DND-41 (cell line): ENCODE measurements around the gene MYO1D.
A peak's percentile ranks its signal among the peaks of the same experiment; 100 is the strongest.

Source experiments
- ATAC-seq: fragments of 200-7000 bp; cut with Tn5 transposase; 3 replicates; pipeline ENCODE4 v1.9.1; 2021; ENCODE audit warnings: low read depth; ENCODE audit not compliant: insufficient read depth
- DNase-seq: peaks from one replicate; pipeline ENCODE4 v3.0.0-alpha.2; 2020
- H2AFZ ChIP-seq: 2 replicates; pipeline ENCODE4 v1.6.0; 2012; ENCODE audit warnings: low read depth, low read length
- H3K27ac ChIP-seq: 2 replicates; pipeline ENCODE4 v1.5.1; 2012; ENCODE audit warnings: low read length, inconsistent platforms
- H3K27me3 ChIP-seq: fragments of 200-600 bp; sonication (generic); 2 replicates; pipeline ENCODE4 v1.6.0; 2012; ENCODE audit warnings: low read length, mild to moderate bottlenecking, inconsistent platforms; ENCODE audit not compliant: insufficient read depth, poor library complexity
- H3K36me3 ChIP-seq: 2 replicates; pipeline ENCODE4 v1.5.1; 2012; ENCODE audit warnings: low read length, inconsistent platforms; ENCODE audit not compliant: insufficient read depth
- H3K4me1 ChIP-seq: 2 replicates; pipeline ENCODE4 v1.5.1; 2012; ENCODE audit warnings: mild to moderate bottlenecking, low read length; ENCODE audit not compliant: insufficient read depth
- H3K4me2 ChIP-seq: 2 replicates; pipeline ENCODE4 v1.6.0; 2012; ENCODE audit warnings: mild to moderate bottlenecking, moderate library complexity, low read length, inconsistent platforms; ENCODE audit not compliant: insufficient read depth
- H3K4me3 ChIP-seq, 2 experiments: fragments of 200-600 bp in 1 of 2; shearing (Covaris generic) in 1 of 2; 2 replicates each; pipeline ENCODE4 v1.5.1; 2012 to 2016; ENCODE audit warnings: inconsistent platforms in 2 of 2, low read length in 2 of 2, mild to moderate bottlenecking in 2 of 2, low read depth in 1 of 2, moderate library complexity in 1 of 2
- H3K79me2 ChIP-seq: 2 replicates; pipeline ENCODE4 v1.6.0; 2012; ENCODE audit warnings: low read length, inconsistent platforms; ENCODE audit not compliant: insufficient read depth
- H3K9ac ChIP-seq: 2 replicates; pipeline ENCODE4 v1.6.0; 2012; ENCODE audit warnings: low read depth, mild to moderate bottlenecking, inconsistent platforms, low read length, moderate library complexity
- H3K9me3 ChIP-seq: 2 replicates; pipeline ENCODE4 v1.5.1; 2012; ENCODE audit warnings: low read length, moderate library complexity, mild to moderate bottlenecking, inconsistent platforms; ENCODE audit not compliant: insufficient read depth, severe bottlenecking
- H4K20me1 ChIP-seq: 2 replicates; pipeline ENCODE4 v1.6.0; 2012; ENCODE audit warnings: low read length; ENCODE audit not compliant: insufficient read depth
- CTCF ChIP-seq: IDR thresholded peaks from 2 replicates; pipeline ENCODE4 v1.5.1; 2012; ENCODE audit warnings: borderline replicate concordance, low read length, moderate library complexity, mild to moderate bottlenecking; ENCODE audit not compliant: poor library complexity, severe bottlenecking; ENCODE audit errors: extremely low read depth
- EZH2 ChIP-seq: IDR thresholded peaks from 3 replicates; pipeline ENCODE4 v1.6.1; 2012; ENCODE audit warnings: borderline replicate concordance, low read depth, mild to moderate bottlenecking, moderate library complexity, low read length, inconsistent platforms; ENCODE audit not compliant: severe bottlenecking

MYO1D gene

GRCh38 chr17:32460054-32460453 is 416.9 kb downstream of the MYO1D start:
- Histone ChIP-seq H3K79me2 (peaks cover 80% of the 10 kb centered on the region), H3K36me3 (peaks cover 92% of the 10 kb centered on the region)
- ATAC-seq = no peak

GRCh38 chr17:32458371-32458770 is 418.6 kb downstream of the MYO1D start:
- no peak for TF ChIP-seq CTCF
- no peak for TF ChIP-seq EZH2

More at GRCh38 chr17:32460054-32460453, 416.9 kb downstream of the MYO1D start:
- H3K27ac ChIP-seq = no peak overlapping the region
- no peak overlapping the region for H2AFZ ChIP-seq
- no peaks in the 10 kb centered on the region for H3K27me3 ChIP-seq
- no peaks in the 10 kb centered on the region for H3K9me3 ChIP-seq
- H3K9ac ChIP-seq = no peak overlapping the region
- DNase-seq = no peak
- H3K4me3 ChIP-seq = no peak overlapping the region
- H3K4me2 ChIP-seq = no peak overlapping the region
- H3K4me1 ChIP-seq = no peaks in the 10 kb centered on the region
- peaks cover 51% of the 10 kb centered on the region; the same call in 1 of the 2 replicates for H4K20me1 ChIP-seq
- TF ChIP-seq EZH2 = no peak
- no peak for TF ChIP-seq CTCF

GRCh38 chr17:32453370-32453769 is 423.6 kb downstream of the MYO1D start:
- Histone ChIP-seq H2AFZ (no peak overlapping the region), H3K9ac (no peak overlapping the region), H3K4me1 (no peaks in the 10 kb centered on the region), H3K27me3 (no peaks in the 10 kb centered on the region), H3K36me3 (peaks cover 94% of the 10 kb centered on the region), H3K4me2 (no peak overlapping the region), H3K27ac (no peak overlapping the region), H4K20me1 (peaks cover 32% of the 10 kb centered on the region; the same call in 1 of the 2 replicates), H3K9me3 (no peaks in the 10 kb centered on the region), H3K4me3 (no peak overlapping the region), H3K79me2 (peaks cover 89% of the 10 kb centered on the region)
- DNase-seq = no peak
- TF ChIP-seq CTCF = no peak
- TF ChIP-seq EZH2 = no peak
- no peak for ATAC-seq

More at GRCh38 chr17:32458371-32458770, 418.6 kb downstream of the MYO1D start:
- Histone ChIP-seq H3K9ac (no peak overlapping the region), H4K20me1 (peaks cover 49% of the 10 kb centered on the region; the same call in 1 of the 2 replicates), H3K9me3 (no peaks in the 10 kb centered on the region), H3K4me2 (no peak overlapping the region), H3K4me3 (no peak overlapping the region), H3K79me2 (peaks cover 86% of the 10 kb centered on the region), H3K4me1 (no peaks in the 10 kb centered on the region), H3K27ac (no peak overlapping the region), H2AFZ (no peak overlapping the region), H3K36me3 (peaks cover 94% of the 10 kb centered on the region), H3K27me3 (no peaks in the 10 kb centered on the region)
- ATAC-seq = peak; percentile 77
- no peak for DNase-seq
